ENCODE results near the gene LMLN.
"Not testable (repeated sequence)": the region's sequence is repeated elsewhere in the genome, so short reads cannot be mapped to it uniquely, and the experiment has no call there.

DNA sequence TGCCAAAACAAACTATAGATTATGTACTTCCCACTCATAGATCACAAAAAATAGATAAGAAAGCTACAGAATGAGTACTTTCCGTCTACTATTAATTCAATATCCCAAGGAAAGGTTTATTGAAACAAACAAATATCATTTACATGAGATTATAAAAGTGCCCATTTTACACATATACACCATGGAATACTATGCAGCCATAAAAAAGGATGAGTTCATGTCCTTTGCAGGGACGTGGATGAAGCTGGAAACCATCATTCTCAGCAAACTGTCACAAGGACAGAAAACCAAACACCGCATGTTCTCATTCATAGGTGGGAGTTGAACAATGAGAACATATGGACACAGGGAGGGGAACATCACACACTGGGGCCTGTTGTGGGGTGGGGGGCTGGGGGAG lies 32.4 kb upstream of the LMLN start:
- TF ChIP-seq, protein P1, sequence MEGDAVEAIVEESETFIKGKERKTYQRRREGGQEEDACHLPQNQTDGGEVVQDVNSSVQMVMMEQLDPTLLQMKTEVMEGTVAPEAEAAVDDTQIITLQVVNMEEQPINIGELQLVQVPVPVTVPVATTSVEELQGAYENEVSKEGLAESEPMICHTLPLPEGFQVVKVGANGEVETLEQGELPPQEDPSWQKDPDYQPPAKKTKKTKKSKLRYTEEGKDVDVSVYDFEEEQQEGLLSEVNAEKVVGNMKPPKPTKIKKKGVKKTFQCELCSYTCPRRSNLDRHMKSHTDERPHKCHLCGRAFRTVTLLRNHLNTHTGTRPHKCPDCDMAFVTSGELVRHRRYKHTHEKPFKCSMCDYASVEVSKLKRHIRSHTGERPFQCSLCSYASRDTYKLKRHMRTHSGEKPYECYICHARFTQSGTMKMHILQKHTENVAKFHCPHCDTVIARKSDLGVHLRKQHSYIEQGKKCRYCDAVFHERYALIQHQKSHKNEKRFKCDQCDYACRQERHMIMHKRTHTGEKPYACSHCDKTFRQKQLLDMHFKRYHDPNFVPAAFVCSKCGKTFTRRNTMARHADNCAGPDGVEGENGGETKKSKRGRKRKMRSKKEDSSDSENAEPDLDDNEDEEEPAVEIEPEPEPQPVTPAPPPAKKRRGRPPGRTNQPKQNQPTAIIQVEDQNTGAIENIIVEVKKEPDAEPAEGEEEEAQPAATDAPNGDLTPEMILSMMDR (IDR thresholded peaks at IDR 0.05; ENCODE audit: low read depth, low read length), result not testable (repeated sequence)
- TF ChIP-seq EZH2phosphoT487 (IDR thresholded peaks at IDR 0.05; ENCODE audit: low read depth), result not testable (repeated sequence)

All from OCI-LY3 (cell line).